H1 (cell line): ENCODE data around the gene ZBTB48. TPM values are rescaled to one million over a fixed set of nuclear protein-coding genes. Genes with fewer than 3 reads are reported as not detected.
A peak's percentile ranks its signal among the peaks of the same experiment; 100 is the strongest.

Source experiments
- CTCF ChIA-PET: fragments of 300-600 bp; sonication (Branson Sonifier 250); formaldehyde crosslinking; loops from one replicate; lab custom pipeline; 2021; ENCODE audit not compliant: partially characterized antibody; lab: Charles Lee
- POLR2A ChIA-PET: fragments of 300-600 bp; sonication (Branson Sonifier 250); formaldehyde crosslinking; loops from one replicate; lab custom pipeline; 2021; ENCODE audit warnings: inconsistent platforms; ENCODE audit not compliant: partially characterized antibody; lab: Charles Lee
- DNase-seq, 2 experiments: peaks; one replicate each; pipeline versions ENCODE4 v3.0.0 to v3.0.0-alpha.2; 2010 to 2022; ENCODE audit warnings: low spot score in 2 of 2, low read depth in 1 of 2, mixed read lengths in 1 of 2
- FAIRE-seq: peaks from 2 replicates; lab custom pipeline; 2011; peaks lifted over from hg19 to GRCh38; lab: Jason Lieb, UNC
- H2AFZ ChIP-seq: 2 replicates; pipeline ENCODE4 v1.8.1; 2012; ENCODE audit warnings: low read length, inconsistent platforms
- H2AK5ac ChIP-seq: 2 replicates; pipeline ENCODE4 v1.6.1; 2013; ENCODE audit warnings: low read depth, low read length
- H2BK120ac ChIP-seq: replicated peaks from 2 replicates; pipeline ENCODE3; 2013; ENCODE audit warnings: low read depth, low read length, inconsistent platforms
- H2BK12ac ChIP-seq: 2 replicates; pipeline ENCODE4 v1.6.1; 2013; ENCODE audit warnings: low read depth, low read length
- H2BK15ac ChIP-seq: 2 replicates; pipeline ENCODE4 v1.6.1; 2013; ENCODE audit warnings: low read length
- H2BK20ac ChIP-seq: 2 replicates; pipeline ENCODE4 v1.6.1; 2013; ENCODE audit warnings: low read length
- H2BK5ac ChIP-seq: 2 replicates; pipeline ENCODE4 v1.6.1; 2013; ENCODE audit warnings: low read depth, low read length
- H3K14ac ChIP-seq: 2 replicates; pipeline ENCODE4 v1.6.1; 2013; ENCODE audit warnings: inconsistent platforms; ENCODE audit not compliant: insufficient read length
- H3K18ac ChIP-seq: 2 replicates; pipeline ENCODE4 v1.6.1; 2013; ENCODE audit warnings: low read length; ENCODE audit errors: extremely low read depth
- H3K23ac ChIP-seq: 2 replicates; pipeline ENCODE4 v1.6.1; 2013; ENCODE audit warnings: inconsistent platforms; ENCODE audit not compliant: insufficient read length
- H3K23me2 ChIP-seq: 2 replicates; pipeline ENCODE4 v1.6.1; 2013; ENCODE audit warnings: low read depth, low read length
- H3K27ac ChIP-seq: 2 replicates; pipeline ENCODE4 v1.6.1; 2011; ENCODE audit warnings: low read depth, low read length, inconsistent platforms
- H3K27me3 ChIP-seq, 4 experiments: replicated peaks in 1 of 4; 1 replicate in 1 of 4; 2 replicates in 3 of 4; pipeline versions ENCODE4 v1.6.1 to v1.8.1; 2011 to 2013; ENCODE audit warnings: low read length in 3 of 4, mild to moderate bottlenecking in 3 of 4, inconsistent platforms in 2 of 4, mixed read lengths in 2 of 4, moderate library complexity in 1 of 4; ENCODE audit not compliant: control insufficient read depth in 3 of 4, insufficient read depth in 3 of 4; ENCODE audit errors: extremely low read depth in 1 of 4
- H3K36me3 ChIP-seq, 4 experiments: 2 replicates each; pipeline versions ENCODE4 v1.6.1 to v1.8.1; 2011 to 2013; ENCODE audit warnings: mild to moderate bottlenecking in 4 of 4, low read length in 3 of 4, moderate library complexity in 2 of 4, control low read depth in 1 of 4, inconsistent platforms in 1 of 4; ENCODE audit not compliant: insufficient read depth in 4 of 4, control insufficient read depth in 2 of 4
- H3K4ac ChIP-seq: replicated peaks from 2 replicates; pipeline ENCODE3; 2013; ENCODE audit warnings: low read length, low read depth, mixed read lengths, inconsistent platforms; ENCODE audit not compliant: insufficient read length
- H3K4me1 ChIP-seq, 4 experiments: replicated peaks in 1 of 4; 1 replicate in 1 of 4; 2 replicates in 3 of 4; pipeline versions ENCODE4 v1.6.1 to v1.8.1; 2011 to 2013; ENCODE audit warnings: low read length in 3 of 4, inconsistent platforms in 2 of 4, mixed read lengths in 1 of 4; ENCODE audit not compliant: insufficient read depth in 4 of 4, control insufficient read depth in 3 of 4
- H3K4me2 ChIP-seq, 2 experiments: 2 replicates each; pipeline versions ENCODE4 v1.6.1 to v1.8.1; 2011 to 2013; ENCODE audit warnings: low read depth in 2 of 2, low read length in 2 of 2, control low read depth in 1 of 2, inconsistent platforms in 1 of 2, mild to moderate bottlenecking in 1 of 2; ENCODE audit not compliant: insufficient read depth in 1 of 2
- H3K4me3 ChIP-seq, 4 experiments: fragments of 200-600, 300-600 bp in 1 of 4; sonication (generic), shearing (Covaris generic), sonication (Bioruptor Twin) in 1 of 4; 2 replicates each; pipeline versions ENCODE4 v1.5.1 to v1.8.1; 2011 to 2016; ENCODE audit warnings: low read length in 4 of 4, low read depth in 3 of 4, control low read depth in 2 of 4, inconsistent platforms in 2 of 4, mild to moderate bottlenecking in 2 of 4, mixed read lengths in 1 of 4, moderate library complexity in 1 of 4; ENCODE audit not compliant: insufficient read depth in 2 of 4; ENCODE audit errors: extremely low read depth in 1 of 4
- H3K56ac ChIP-seq: replicated peaks from 2 replicates; pipeline ENCODE3; 2013; ENCODE audit warnings: low read depth, mild to moderate bottlenecking, mixed read lengths, low read length, inconsistent platforms; ENCODE audit not compliant: insufficient read length
- H3K79me1 ChIP-seq: 2 replicates; pipeline ENCODE4 v1.6.1; 2013; ENCODE audit warnings: low read depth, low read length, control low read depth
- H3K79me2 ChIP-seq, 2 experiments: 2 replicates each; pipeline versions ENCODE4 v1.6.1 to v1.8.1; 2012 to 2013; ENCODE audit warnings: low read length in 2 of 2, mild to moderate bottlenecking in 2 of 2, inconsistent platforms in 1 of 2; ENCODE audit not compliant: insufficient read depth in 2 of 2, control insufficient read depth in 1 of 2
- H3K9ac ChIP-seq, 4 experiments: replicated peaks in 1 of 4; 1 replicate in 1 of 4; 2 replicates in 3 of 4; pipeline versions ENCODE4 v1.6.1 to v1.8.1; 2011 to 2013; ENCODE audit warnings: low read depth in 3 of 4, low read length in 3 of 4, control low read depth in 2 of 4, mild to moderate bottlenecking in 2 of 4, moderate library complexity in 2 of 4, inconsistent platforms in 1 of 4; ENCODE audit errors: extremely low read depth in 1 of 4
- H3K9me3 ChIP-seq, 2 experiments: 2 replicates each; pipeline versions ENCODE4 v1.6.1 to v1.8.1; 2012 to 2013; ENCODE audit warnings: mild to moderate bottlenecking in 2 of 2, moderate library complexity in 2 of 2, control low read depth in 1 of 2, inconsistent platforms in 1 of 2, low read depth in 1 of 2, low read length in 1 of 2, mixed read lengths in 1 of 2; ENCODE audit not compliant: insufficient read depth in 2 of 2
- H4K20me1 ChIP-seq, 2 experiments: replicated peaks in 1 of 2; 2 replicates each; pipeline versions ENCODE3 to v1.8.1; 2011 to 2013; ENCODE audit warnings: inconsistent platforms in 2 of 2, low read length in 2 of 2, mild to moderate bottlenecking in 1 of 2; ENCODE audit not compliant: insufficient read depth in 2 of 2, control insufficient read depth in 1 of 2
- H4K5ac ChIP-seq: 2 replicates; pipeline ENCODE4 v1.6.1; 2013; ENCODE audit warnings: low read length, low read depth, mixed read lengths, inconsistent platforms; ENCODE audit not compliant: insufficient read length
- H4K8ac ChIP-seq: 2 replicates; pipeline ENCODE4 v1.8.0; 2013; ENCODE audit warnings: mild to moderate bottlenecking, moderate library complexity, low read length, inconsistent platforms; ENCODE audit not compliant: insufficient read depth; ENCODE audit errors: extremely low read depth
- H4K91ac ChIP-seq: replicated peaks from 2 replicates; pipeline ENCODE3; 2013; ENCODE audit warnings: low read length, mixed read lengths, inconsistent platforms; ENCODE audit not compliant: insufficient read length
- KDM4A ChIP-seq: IDR thresholded peaks from one replicate; pipeline ENCODE4 v1.7.1; 2012; ENCODE audit warnings: low read depth, mild to moderate bottlenecking, moderate library complexity, low read length, inconsistent platforms; ENCODE audit not compliant: severe bottlenecking
- PHF8 ChIP-seq: fragments of 200-600 bp; sonication (generic); conservative IDR thresholded peaks from 2 replicates; pipeline ENCODE4 v1.7.1; 2012; ENCODE audit warnings: low read depth, mild to moderate bottlenecking, inconsistent platforms, low read length, moderate library complexity
- POLR2A ChIP-seq, 2 experiments: IDR thresholded peaks; 1 replicate in 1 of 2; 2 replicates in 1 of 2; pipeline ENCODE4 v1.6.1; 2011; ENCODE audit warnings: low read depth in 2 of 2, low read length in 2 of 2, mild to moderate bottlenecking in 2 of 2; ENCODE audit errors: control extremely low read depth in 1 of 2
- RAD21 ChIP-seq, 2 experiments: IDR thresholded peaks in 1 of 2; conservative IDR thresholded peaks in 1 of 2; 2 replicates each; pipeline ENCODE4 v1.6.1; 2011; ENCODE audit warnings: low read depth in 2 of 2, low read length in 2 of 2, improper control_type of control experiment in 1 of 2, inconsistent platforms in 1 of 2, mild to moderate bottlenecking in 1 of 2, moderate library complexity in 1 of 2
- RBBP5 ChIP-seq: IDR thresholded peaks from 2 replicates; pipeline ENCODE4 v1.7.1; 2012; ENCODE audit warnings: low read depth, mild to moderate bottlenecking, inconsistent platforms, low read length, moderate library complexity, borderline replicate concordance
- RNF2 ChIP-seq: fragments of 200-900, 300-1000 bp; sonication (generic); IDR thresholded peaks from 2 replicates; pipeline ENCODE4 v1.7.1; 2016; ENCODE audit warnings: borderline replicate concordance, low read depth, mild to moderate bottlenecking, antibody characterized with exemption, low read length; ENCODE audit not compliant: poor library complexity, severe bottlenecking; ENCODE audit errors: missing control alignments
- SIN3A ChIP-seq, 2 experiments: IDR thresholded peaks in 1 of 2; conservative IDR thresholded peaks in 1 of 2; 2 replicates each; pipeline ENCODE4 v1.6.1; 2011 to 2012; ENCODE audit warnings: low read length in 2 of 2, improper control_type of control experiment in 1 of 2, low read depth in 1 of 2, mild to moderate bottlenecking in 1 of 2
- TAF1 ChIP-seq: IDR thresholded peaks from 2 replicates; pipeline ENCODE4 v1.6.1; 2011; ENCODE audit warnings: mild to moderate bottlenecking, low read depth, low read length
- TAF7 ChIP-seq: optimal IDR thresholded peaks from 2 replicates; pipeline ENCODE3; 2011; ENCODE audit warnings: low read depth, mild to moderate bottlenecking, inconsistent platforms, low read length, moderate library complexity, borderline replicate concordance
- YY1 ChIP-seq: IDR thresholded peaks from 2 replicates; pipeline ENCODE4 v1.6.1; 2011; ENCODE audit warnings: low read depth, mild to moderate bottlenecking, low read length
- WGBS, 2 experiments: shearing (Covaris generic) in 1 of 2; methylation state at CpG; one replicate each; pipeline versions ENCODE4 v1.1.6 to v1.1.7; 2013 to 2015; ENCODE audit warnings: low lambda C conversion rate in 2 of 2, mixed read lengths in 2 of 2, inconsistent platforms in 1 of 2, low coverage in 1 of 2, missing lambda C conversion rate in 1 of 2; ENCODE audit not compliant: insufficient replicate concordance in 2 of 2, insufficient coverage in 1 of 2, insufficient read length in 1 of 2; ENCODE audit errors: extremely low coverage in 1 of 2, missing lambda C conversion rate in 1 of 2; 5-methylcytosine and 5-hydroxymethylcytosine counted together
- polyA plus RNA-seq, 7 experiments: library from polyadenylated mRNA; depleted of rRNA in 3 of 7; stranded (reverse) in 5 of 7; unstranded in 2 of 7; fragments of >200 nt in 5 of 7; fragments of 200-250 nt in 2 of 7; gene quantifications; 1 replicate in 5 of 7; 2 replicates in 1 of 7; 4 replicates in 1 of 7; pipeline versions ENCODE4 v1.2.1 to v1.2.3, GENCODE V29; 2011 to 2013; ENCODE audit warnings: missing spikeins in 2 of 7, mixed read lengths in 2 of 7
- total RNA-seq: library from RNA; stranded (reverse); fragmentation: NEBNext Ultra II Directional; extraction: Animal tissue kit (Norgen Biotek cat#: 25700); gene quantifications from 2 replicates; pipeline ENCODE4 v1.2.1, GENCODE V29; 2021

The ZBTB48 gene
- total and polyA plus RNA-seq, 2 of the 8 experiments (the other 6 are each of a cell fraction or from before 2014, with no cell fraction given) = 28.2 to 28.8 TPM

GRCh38 chr1:6580119-6580592 is 362 bp downstream of the ZBTB48 start:
- H3K56ac ChIP-seq = no peak overlapping the region
- H3K14ac ChIP-seq = no peak overlapping the region
- H4K20me1 ChIP-seq = peaks cover 0 to 19% of the 10 kb centered on the region in 2 experiments
- H3K4ac ChIP-seq = peak overlapping the region; percentile 44
- H3K4me2 ChIP-seq = peak overlapping the region; percentile 87 to 93
- no peaks in the 10 kb centered on the region; a peak in 1 of 8 replicates for H3K36me3 ChIP-seq
- H4K8ac ChIP-seq = peak overlapping the region; percentile 40
- H2BK120ac ChIP-seq = no peak overlapping the region
- H2BK15ac ChIP-seq = no peak overlapping the region
- H3K79me2 ChIP-seq = peaks cover 0 to 13% of the 10 kb centered on the region in 2 experiments; a peak in 1 of 4 replicates
- H3K18ac ChIP-seq = no peak overlapping the region
- peak overlapping the region; percentile 76; the same call in 1 of the 2 replicates for H2BK5ac ChIP-seq
- H3K4me3 ChIP-seq = peak overlapping the region; percentile 66 to 75 (median 72)
- no peak overlapping the region; the same call in 1 of the 2 replicates for H3K27ac ChIP-seq
- peaks cover 5% of the 10 kb centered on the region for H3K23me2 ChIP-seq
- H3K9ac ChIP-seq = peak overlapping the region; percentile 26 to 60 (median 54); a peak in 5 of 7 replicates
- no peak overlapping the region for H2BK12ac ChIP-seq
- no peak overlapping the region for H3K23ac ChIP-seq
- no peak overlapping the region for H2AK5ac ChIP-seq
- H4K5ac ChIP-seq = no peak overlapping the region
- H3K79me1 ChIP-seq = peaks cover 8% of the 10 kb centered on the region
- H3K27me3 ChIP-seq = no peaks in the 10 kb centered on the region; a peak in 2 of 7 replicates
- no peak for DNase-seq
- H3K9me3 ChIP-seq = no peaks in the 10 kb centered on the region
- peaks cover 0 to 17% (median 13%) of the 10 kb centered on the region in 4 experiments; a peak in 6 of 7 replicates for H3K4me1 ChIP-seq
- H2BK20ac ChIP-seq = no peak overlapping the region
- WGBS, 2 experiments = 10% methylated on average over 12 of the region's 30 CpGs; no CpG with 5 or more reads in 1 of the 2 experiments
- no peak overlapping the region for H2AFZ ChIP-seq
- FAIRE-seq = no peak
- H4K91ac ChIP-seq = no peak overlapping the region
- CTCF ChIA-PET = interaction anchor here (0.6 to 4.3 kb wide), 15 partner anchors 9 to 363 kb away, joined by 3 to 23 read pairs (median 4); partner anchors contain the start of genes NOL9 and TAS1R1
- POLR2A ChIA-PET = interaction anchor here (1.1 to 17.4 kb wide), 8 partner anchors 9 to 27 kb away, joined by 3 to 196 read pairs (median 4); partner anchors contain the start of gene KLHL21
- TF ChIP-seq KDM4A (peak; percentile 59), RNF2 (no peak), TAF1 (no peak), TAF7 (no peak), YY1 (peak; percentile 67; the same call in 1 of the 2 replicates), RBBP5 (0 out of 2 replicates have a peak, but pooled peaks have one; percentile 49), RAD21 (IDR thresholded peaks at IDR 0.05 in 1 of 2, conservative IDR thresholded peaks at IDR 0.05 in 1 of 2; ENCODE audit: low read depth in 2 of 2, low read length in 2 of 2) (no peak), POLR2A (IDR thresholded peaks at IDR 0.05; ENCODE audit: control extremely low read depth in 1 of 2, low read depth in 2 of 2, low read length in 2 of 2) (peak in 1 of 2 experiments; percentile 51; a peak in 1 of 3 replicates), PHF8 (peak; percentile 88), SIN3A (conservative IDR thresholded peaks at IDR 0.05 in 1 of 2, IDR thresholded peaks at IDR 0.05 in 1 of 2; ENCODE audit: low read depth in 1 of 2, low read length in 2 of 2) (0 out of 4 replicates have a peak, but pooled peaks of 1 of the 2 experiments have one; percentile 56)
